K562 (cell line): Measurements from ENCODE around the gene ZSWIM8. TPM values are rescaled to one million over a fixed set of nuclear protein-coding genes. Genes with fewer than 3 reads are reported as not detected.
A peak's percentile ranks its signal among the peaks of the same experiment; 100 is the strongest.

Source experiments
- ATAC-seq: fragments of 200-7000 bp; cut with Tn5 transposase; 3 replicates; pipeline ENCODE4 v1.9.1; 2020; ENCODE audit warnings: moderate library complexity
- BruUV-seq: library from RNA; stranded (reverse); fragments of 400-500 nt; replicated peaks from 2 replicates; lab custom pipeline; 2021; lab: Mats Ljungman, UMichigan
- CTCF ChIA-PET: fragments of 300-600 bp; formaldehyde crosslinking; extraction: SDS; loops from one replicate; lab custom pipeline; 2021; ENCODE audit warnings: low intra/inter-chr PET ratio; lab: Yijun Ruan, JAX
- POLR2A ChIA-PET: fragments of 300-600, 350-650 bp; sonication (Branson Sonifier 250); formaldehyde crosslinking; extraction: SDS; loops from one replicate; lab custom pipeline; 2021; ENCODE audit warnings: antibody characterized with exemption, inconsistent platforms; lab: Yijun Ruan, JAX
- DNase-seq, 4 experiments: peaks; one replicate each; pipeline versions ENCODE4 v3.0.0 to v3.0.0-alpha.2; 2011 to 2018; ENCODE audit warnings: low spot score in 3 of 4, mixed read lengths in 3 of 4; ENCODE audit errors: extremely low read depth in 1 of 4
- FAIRE-seq: peaks from 2 replicates; lab custom pipeline; 2011; peaks lifted over from hg19 to GRCh38; lab: Jason Lieb, UNC
- H2AFZ ChIP-seq: 2 replicates; pipeline ENCODE4 v1.6.0; 2011; ENCODE audit warnings: low read depth, low read length, control low read depth, inconsistent platforms
- H3K27ac ChIP-seq: fragments of 200-600 bp; 3 replicates; pipeline ENCODE4 v1.8.0; 2011; ENCODE audit warnings: low read depth, mild to moderate bottlenecking, control low read depth, inconsistent platforms, low read length, moderate library complexity, mixed read lengths; ENCODE audit errors: extremely low read depth
- H3K27me3 ChIP-seq, 2 experiments: fragments of 300-600 bp in 1 of 2; 2 replicates in 1 of 2; 3 replicates in 1 of 2; pipeline versions ENCODE4 v1.6.0 to v1.8.0; 2011; ENCODE audit warnings: inconsistent platforms in 2 of 2, low read length in 2 of 2, mild to moderate bottlenecking in 1 of 2, mixed read lengths in 1 of 2, moderate library complexity in 1 of 2; ENCODE audit not compliant: control insufficient read depth in 2 of 2, insufficient read depth in 2 of 2
- H3K36me3 ChIP-seq: fragments of 300-600 bp; 3 replicates; pipeline ENCODE4 v1.8.0; 2011; ENCODE audit warnings: mild to moderate bottlenecking, low read length, inconsistent platforms; ENCODE audit not compliant: control insufficient read depth, insufficient read depth
- H3K4me1 ChIP-seq, 2 experiments: fragments of 200-600 bp in 1 of 2; replicated peaks in 1 of 2; 2 replicates in 1 of 2; 3 replicates in 1 of 2; pipeline versions ENCODE4 v1.5.1 to v1.8.0; 2011; ENCODE audit warnings: inconsistent platforms in 2 of 2, low read length in 2 of 2, mild to moderate bottlenecking in 1 of 2, mixed read lengths in 1 of 2, moderate library complexity in 1 of 2; ENCODE audit not compliant: control insufficient read depth in 2 of 2, insufficient read depth in 2 of 2
- H3K4me2 ChIP-seq: 2 replicates; pipeline ENCODE4 v1.6.1; 2011; ENCODE audit warnings: low read length, control low read depth, inconsistent platforms, mixed read lengths; ENCODE audit not compliant: insufficient read depth
- H3K4me3 ChIP-seq: fragments of 200-600 bp; sonication (generic), shearing (Covaris generic); 2 replicates; pipeline ENCODE4 v1.5.1; 2016; ENCODE audit warnings: control low read depth, inconsistent platforms
- H3K79me2 ChIP-seq: fragments of 200-600 bp; 3 replicates; pipeline ENCODE4 v1.8.0; 2011; ENCODE audit warnings: low read length, inconsistent platforms; ENCODE audit not compliant: control insufficient read depth, insufficient read depth
- H3K9ac ChIP-seq, 2 experiments: 2 replicates each; pipeline versions ENCODE4 v1.6.0 to v1.6.1; 2011; ENCODE audit warnings: low read depth in 2 of 2, low read length in 2 of 2, control low read depth in 1 of 2, inconsistent platforms in 1 of 2, mild to moderate bottlenecking in 1 of 2, mixed read lengths in 1 of 2; ENCODE audit not compliant: insufficient read depth in 1 of 2
- H3K9me1 ChIP-seq: one replicate; pipeline ENCODE4 v1.6.0; 2011; ENCODE audit warnings: inconsistent platforms, mild to moderate bottlenecking, low read length, moderate library complexity; ENCODE audit not compliant: control insufficient read depth, insufficient read depth
- H3K9me3 ChIP-seq: replicated peaks from 2 replicates; pipeline ENCODE4 v1.5.1; 2011; ENCODE audit warnings: low read depth, low read length, inconsistent platforms; ENCODE audit not compliant: control insufficient read depth, insufficient read depth
- H4K20me1 ChIP-seq: replicated peaks from 2 replicates; pipeline ENCODE4 v1.6.1; 2011; ENCODE audit warnings: low read length, inconsistent platforms, mixed read lengths; ENCODE audit not compliant: control insufficient read depth, insufficient read depth
- JUN ChIP-seq, 2 experiments: sonication (generic) in 1 of 2; formaldehyde crosslinking in 1 of 2; IDR thresholded peaks; 2 replicates each; pipeline versions ENCODE4 v1.6.1 to v1.8.0; 2012 to 2022; ENCODE audit warnings: borderline replicate concordance in 2 of 2, mild to moderate bottlenecking in 2 of 2, improper control_type of control experiment in 1 of 2, low read depth in 1 of 2, low read length in 1 of 2, missing genetic modification reagents in 1 of 2
- KLF6 ChIP-seq: fragments of 250-450 bp; sonication (Bioruptor Pico); IDR thresholded peaks from 2 replicates; pipeline ENCODE4 v1.4.0; 2020; ENCODE audit warnings: mild to moderate bottlenecking, moderate library complexity, borderline replicate concordance
- POLR2G ChIP-seq: fragments of 200-400 bp; formaldehyde crosslinking; IDR thresholded peaks from 2 replicates; pipeline ENCODE4 v1.6.1; 2017; ENCODE audit warnings: low read depth, mild to moderate bottlenecking, antibody characterized with exemption, low read length, moderate library complexity
- RBM22 ChIP-seq: fragments of 200-400 bp; formaldehyde crosslinking; IDR thresholded peaks from 2 replicates; pipeline ENCODE4 v1.6.1; 2018; ENCODE audit warnings: low read length, low read depth; ENCODE audit not compliant: poor library complexity, severe bottlenecking
- STAG1 ChIP-seq: sonication (generic); formaldehyde crosslinking; IDR thresholded peaks from 2 replicates; pipeline ENCODE4 v1.5.0; 2020; ENCODE audit warnings: missing genetic modification reagents, borderline replicate concordance
- TCF7L2 ChIP-seq: fragments of 150-350 bp; IDR thresholded peaks from 2 replicates; pipeline ENCODE4 v1.6.1; 2016; ENCODE audit warnings: low read depth, mild to moderate bottlenecking, low read length, moderate library complexity
- TEAD2 ChIP-seq: fragments of 450-650 bp; IDR thresholded peaks from 2 replicates; pipeline ENCODE4 v1.6.1; 2016; ENCODE audit warnings: missing genetic modification characterization, control low read depth, missing compliant biosample characterization
- ZNF232 ChIP-seq: sonication (generic); formaldehyde crosslinking; IDR thresholded peaks from 2 replicates; pipeline ENCODE4 v1.8.0; 2022; ENCODE audit warnings: mild to moderate bottlenecking, missing genetic modification reagents
- WGBS: fragments of 100-300 bp; shearing (Covaris generic); methylation state at CpG from one replicate; pipeline ENCODE4 v1.1.6; 2016; ENCODE audit warnings: low coverage, mixed read lengths; ENCODE audit not compliant: insufficient coverage; ENCODE audit errors: missing lambda C conversion rate; 5-methylcytosine and 5-hydroxymethylcytosine counted together
- in situ Hi-C: fragments of 300-500 bp; cut with MboI; formaldehyde crosslinking; loops from 4 replicates; pipeline ENCODE4 v1.15.0; 2018; ENCODE audit warnings: inconsistent platforms, mixed read lengths
- intact Hi-C: fragments of 100-400 bp; cut with micrococcal nuclease; formaldehyde crosslinking; loops from 2 replicates; pipeline ENCODE4 v1.14.2; 2022
- polyA plus RNA-seq, 8 experiments: library from polyadenylated mRNA; depleted of rRNA in 4 of 8; stranded (reverse) in 5 of 8; unstranded in 3 of 8; fragments of >200 nt; fragmentation: Nextera tagmentation in 2 of 8; fragmentation: Illumina TruSeq in 1 of 8; extraction: Ambion mirVana in 2 of 8; extraction: Trizol in 1 of 8; gene quantifications; 2 replicates each; pipeline versions ENCODE4 v1.2.1 to v1.2.3, GENCODE V29; 2011 to 2014; ENCODE audit warnings: inconsistent platforms in 1 of 8, missing spikeins in 1 of 8
- total RNA-seq, 7 experiments: library from RNA; depleted of rRNA in 6 of 7; stranded (reverse); fragments of >200 nt in 6 of 7; fragmentation: Illumina TruSeq in 2 of 7; extraction: Trizol in 2 of 7; gene quantifications; 2 replicates each; pipeline versions ENCODE4 v1.2.1 to v1.2.3, GENCODE V29; 2011 to 2021; ENCODE audit warnings: low replicate concordance in 1 of 7
- TF ChIP-seq, protein P1 (sequence below): fragments of 250-450 bp; sonication (Bioruptor Pico); IDR thresholded peaks from 2 replicates; pipeline ENCODE4 v1.5.0; 2020; ENCODE audit warnings: mild to moderate bottlenecking, borderline replicate concordance
- TF ChIP-seq, protein P2 (sequence below): fragments of 250-450 bp; sonication (Bioruptor Pico); IDR thresholded peaks from 2 replicates; pipeline ENCODE4 v1.4.0; 2020; ENCODE audit warnings: mild to moderate bottlenecking, moderate library complexity
- TF ChIP-seq, protein P3 (sequence below): fragments of 250-450 bp; sonication (Bioruptor Pico); IDR thresholded peaks from 2 replicates; pipeline ENCODE4 v1.4.0; 2020; ENCODE audit warnings: mild to moderate bottlenecking, moderate library complexity
- TF ChIP-seq, protein P4 (sequence below): sonication (generic); formaldehyde crosslinking; IDR thresholded peaks from 2 replicates; pipeline ENCODE4 v1.8.1; 2022; ENCODE audit warnings: missing genetic modification reagents

Gene ZSWIM8
- total and polyA plus RNA-seq, 9 of the 15 experiments (the other 6 are each of a cell fraction or from before 2014, with no cell fraction given) = 5.6 to 47.8 (median 26.7) TPM

DNA sequence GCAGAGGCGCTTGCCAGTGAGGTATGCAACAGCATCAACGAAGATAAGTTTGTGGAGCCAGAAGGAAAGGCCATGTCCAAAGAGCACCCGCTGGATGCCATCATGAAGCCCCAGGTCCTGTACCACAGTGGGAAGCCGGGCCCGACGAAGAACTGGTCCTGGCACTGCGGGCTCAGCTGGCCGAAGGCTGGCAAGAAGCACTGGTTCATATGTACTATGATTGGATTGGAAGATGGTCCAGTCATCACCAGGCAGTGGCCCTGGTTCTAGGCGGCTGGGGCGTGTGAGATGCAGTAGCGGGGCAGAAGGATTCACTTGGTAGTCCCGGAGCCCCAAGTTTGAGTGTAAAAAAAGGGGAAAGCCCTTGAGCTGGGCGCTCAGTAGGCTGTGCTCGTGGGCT, 22.1 kb downstream of the ZSWIM8 start:
- Histone ChIP-seq H3K4me1 (peaks cover 23 to 40% of the 10 kb centered on the region in 2 experiments), H2AFZ (no peak overlapping the region), H4K20me1 (peaks cover 5% of the 10 kb centered on the region; the same call in 1 of the 2 replicates), H3K27me3 (no peaks in the 10 kb centered on the region), H3K36me3 (peaks cover 56% of the 10 kb centered on the region), H3K4me2 (no peak overlapping the region), H3K9me1 (no peaks in the 10 kb centered on the region), H3K27ac (no peak overlapping the region), H3K79me2 (peaks cover 13% of the 10 kb centered on the region), H3K4me3 (no peak overlapping the region), H3K9me3 (no peaks in the 10 kb centered on the region), H3K9ac (0 out of 4 replicates have a peak overlapping the region, but pooled peaks of 1 of the 2 experiments have one; percentile 36)
- in situ Hi-C loops = no loop called here
- BruUV-seq = no TSS peak
- POLR2A ChIA-PET = interaction anchor here (1.0 to 3.6 kb wide), 3 partner anchors 8 to 33 kb away, joined by 3 to 20 read pairs (median 4); no protein-coding TSS in a partner anchor
- ATAC-seq (no peak), FAIRE-seq (no peak), DNase-seq (no peak)
- 95% methylated on average over 14 of the region's 14 CpGs for WGBS
- intact Hi-C loops = no loop called here
- CTCF ChIA-PET = no interaction called here
- TF ChIP-seq POLR2G (peak; percentile 15; the same call in 1 of the 2 replicates), TEAD2 (tag) (no peak), ZNF232 (CRISPR knock-in tag) (no peak), KLF6 (0 out of 2 replicates have a peak, but pooled peaks have one; percentile 20), JUN (IDR thresholded peaks at IDR 0.05; ENCODE audit: borderline replicate concordance, low read depth, low read length) (no peak), JUN (CRISPR knock-in tag; IDR thresholded peaks at IDR 0.05; ENCODE audit: borderline replicate concordance) (no peak), TCF7L2 (no peak), RBM22 (no peak), STAG1 (CRISPR knock-in tag) (no peak)
- TF ChIP-seq, protein P1, sequence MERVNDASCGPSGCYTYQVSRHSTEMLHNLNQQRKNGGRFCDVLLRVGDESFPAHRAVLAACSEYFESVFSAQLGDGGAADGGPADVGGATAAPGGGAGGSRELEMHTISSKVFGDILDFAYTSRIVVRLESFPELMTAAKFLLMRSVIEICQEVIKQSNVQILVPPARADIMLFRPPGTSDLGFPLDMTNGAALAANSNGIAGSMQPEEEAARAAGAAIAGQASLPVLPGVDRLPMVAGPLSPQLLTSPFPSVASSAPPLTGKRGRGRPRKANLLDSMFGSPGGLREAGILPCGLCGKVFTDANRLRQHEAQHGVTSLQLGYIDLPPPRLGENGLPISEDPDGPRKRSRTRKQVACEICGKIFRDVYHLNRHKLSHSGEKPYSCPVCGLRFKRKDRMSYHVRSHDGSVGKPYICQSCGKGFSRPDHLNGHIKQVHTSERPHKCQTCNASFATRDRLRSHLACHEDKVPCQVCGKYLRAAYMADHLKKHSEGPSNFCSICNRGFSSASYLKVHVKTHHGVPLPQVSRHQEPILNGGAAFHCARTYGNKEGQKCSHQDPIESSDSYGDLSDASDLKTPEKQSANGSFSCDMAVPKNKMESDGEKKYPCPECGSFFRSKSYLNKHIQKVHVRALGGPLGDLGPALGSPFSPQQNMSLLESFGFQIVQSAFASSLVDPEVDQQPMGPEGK (CRISPR knock-in tag) = no peak
- TF ChIP-seq, protein P2, sequence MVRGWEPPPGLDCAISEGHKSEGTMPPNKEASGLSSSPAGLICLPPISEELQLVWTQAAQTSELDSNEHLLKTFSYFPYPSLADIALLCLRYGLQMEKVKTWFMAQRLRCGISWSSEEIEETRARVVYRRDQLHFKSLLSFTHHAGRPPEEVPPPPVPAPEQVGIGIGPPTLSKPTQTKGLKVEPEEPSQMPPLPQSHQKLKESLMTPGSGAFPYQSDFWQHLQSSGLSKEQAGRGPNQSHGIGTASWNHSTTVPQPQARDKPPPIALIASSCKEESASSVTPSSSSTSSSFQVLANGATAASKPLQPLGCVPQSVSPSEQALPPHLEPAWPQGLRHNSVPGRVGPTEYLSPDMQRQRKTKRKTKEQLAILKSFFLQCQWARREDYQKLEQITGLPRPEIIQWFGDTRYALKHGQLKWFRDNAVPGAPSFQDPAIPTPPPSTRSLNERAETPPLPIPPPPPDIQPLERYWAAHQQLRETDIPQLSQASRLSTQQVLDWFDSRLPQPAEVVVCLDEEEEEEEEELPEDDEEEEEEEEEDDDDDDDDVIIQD (CRISPR knock-in tag) = no peak
- TF ChIP-seq, protein P3, sequence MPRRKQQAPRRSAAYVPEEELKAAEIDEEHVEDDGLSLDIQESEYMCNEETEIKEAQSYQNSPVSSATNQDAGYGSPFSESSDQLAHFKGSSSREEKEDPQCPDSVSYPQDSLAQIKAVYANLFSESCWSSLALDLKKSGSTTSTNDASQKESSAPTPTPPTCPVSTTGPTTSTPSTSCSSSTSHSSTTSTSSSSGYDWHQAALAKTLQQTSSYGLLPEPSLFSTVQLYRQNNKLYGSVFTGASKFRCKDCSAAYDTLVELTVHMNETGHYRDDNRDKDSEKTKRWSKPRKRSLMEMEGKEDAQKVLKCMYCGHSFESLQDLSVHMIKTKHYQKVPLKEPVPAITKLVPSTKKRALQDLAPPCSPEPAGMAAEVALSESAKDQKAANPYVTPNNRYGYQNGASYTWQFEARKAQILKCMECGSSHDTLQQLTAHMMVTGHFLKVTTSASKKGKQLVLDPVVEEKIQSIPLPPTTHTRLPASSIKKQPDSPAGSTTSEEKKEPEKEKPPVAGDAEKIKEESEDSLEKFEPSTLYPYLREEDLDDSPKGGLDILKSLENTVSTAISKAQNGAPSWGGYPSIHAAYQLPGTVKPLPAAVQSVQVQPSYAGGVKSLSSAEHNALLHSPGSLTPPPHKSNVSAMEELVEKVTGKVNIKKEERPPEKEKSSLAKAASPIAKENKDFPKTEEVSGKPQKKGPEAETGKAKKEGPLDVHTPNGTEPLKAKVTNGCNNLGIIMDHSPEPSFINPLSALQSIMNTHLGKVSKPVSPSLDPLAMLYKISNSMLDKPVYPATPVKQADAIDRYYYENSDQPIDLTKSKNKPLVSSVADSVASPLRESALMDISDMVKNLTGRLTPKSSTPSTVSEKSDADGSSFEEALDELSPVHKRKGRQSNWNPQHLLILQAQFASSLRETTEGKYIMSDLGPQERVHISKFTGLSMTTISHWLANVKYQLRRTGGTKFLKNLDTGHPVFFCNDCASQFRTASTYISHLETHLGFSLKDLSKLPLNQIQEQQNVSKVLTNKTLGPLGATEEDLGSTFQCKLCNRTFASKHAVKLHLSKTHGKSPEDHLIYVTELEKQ = no peak
- TF ChIP-seq, protein P4, sequence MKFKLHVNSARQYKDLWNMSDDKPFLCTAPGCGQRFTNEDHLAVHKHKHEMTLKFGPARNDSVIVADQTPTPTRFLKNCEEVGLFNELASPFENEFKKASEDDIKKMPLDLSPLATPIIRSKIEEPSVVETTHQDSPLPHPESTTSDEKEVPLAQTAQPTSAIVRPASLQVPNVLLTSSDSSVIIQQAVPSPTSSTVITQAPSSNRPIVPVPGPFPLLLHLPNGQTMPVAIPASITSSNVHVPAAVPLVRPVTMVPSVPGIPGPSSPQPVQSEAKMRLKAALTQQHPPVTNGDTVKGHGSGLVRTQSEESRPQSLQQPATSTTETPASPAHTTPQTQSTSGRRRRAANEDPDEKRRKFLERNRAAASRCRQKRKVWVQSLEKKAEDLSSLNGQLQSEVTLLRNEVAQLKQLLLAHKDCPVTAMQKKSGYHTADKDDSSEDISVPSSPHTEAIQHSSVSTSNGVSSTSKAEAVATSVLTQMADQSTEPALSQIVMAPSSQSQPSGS = no peak
